Esophagus squamous epithelium (tissue), 5 donors: ENCODE results near the gene GPR161. TPM values are rescaled to one million over a fixed set of nuclear protein-coding genes. Genes with fewer than 3 reads are reported as not detected.

Source experiments
- DNase-seq: peaks from one replicate; lab custom pipeline; 2025; lab: John Stamatoyannopoulos, UW
- H3K27ac ChIP-seq, 4 donors: fragments of 200-600 bp; sonication (generic); one replicate each; pipeline ENCODE4 v1.5.1; 2016 to 2019; ENCODE audit warnings: mild to moderate bottlenecking in 1 of 4
- H3K27me3 ChIP-seq, 4 donors: fragments of 200-600 bp; sonication (generic); 1 replicate in 3 of 4; 2 replicates in 1 of 4; pipeline versions ENCODE4 v1.5.1 to v1.6.0; 2017 to 2021; ENCODE audit warnings: antibody characterized with exemption in 1 of 4
- H3K36me3 ChIP-seq, 3 donors: fragments of 200-600 bp; sonication (generic); one replicate each; pipeline ENCODE4 v1.5.1; 2016 to 2019
- H3K4me1 ChIP-seq, 3 donors: fragments of 200-600 bp; sonication (generic); one replicate each; pipeline ENCODE4 v1.5.1; 2017 to 2019
- H3K4me3 ChIP-seq, 4 donors: fragments of 200-600 bp; sonication (generic); 1 replicate in 3 of 4; 2 replicates in 1 of 4; pipeline ENCODE4 v1.5.1; 2016 to 2019; ENCODE audit warnings: mild to moderate bottlenecking in 2 of 4, moderate library complexity in 1 of 4
- H3K9me3 ChIP-seq, 3 donors: fragments of 200-600 bp; sonication (generic); one replicate each; pipeline ENCODE4 v1.5.1; 2016 to 2019
- CTCF ChIP-seq, 6 experiments: fragments of 450-650 bp in 4 of 6; fragments of 200-600 bp in 2 of 6; sonication (generic) in 2 of 6; IDR thresholded peaks; one replicate each; pipeline ENCODE4 v1.5.1; 2016 to 2019; ENCODE audit warnings: antibody characterized with exemption in 6 of 6, mild to moderate bottlenecking in 4 of 6, moderate library complexity in 4 of 6
- POLR2A ChIP-seq, 4 donors: fragments of 450-650 bp; IDR thresholded peaks; one replicate each; pipeline ENCODE4 v1.6.1; 2017; ENCODE audit warnings: antibody characterized with exemption in 4 of 4, mild to moderate bottlenecking in 4 of 4, moderate library complexity in 3 of 4
- WGBS, 2 donors: methylation state at CpG; one replicate each; pipeline ENCODE4 v1.1.5; 2018; 5-methylcytosine and 5-hydroxymethylcytosine counted together
- intact Hi-C: fragments of 100-400 bp; cut with DNase I; formaldehyde crosslinking; loops from one replicate; pipeline ENCODE4 v1.15.0; 2022
- total RNA-seq, 4 donors: library from RNA; depleted of rRNA; stranded (reverse); fragments of >200 nt; gene quantifications; one replicate each; pipeline ENCODE4 v1.1.0, GENCODE V29; 2016
- donor health status: DM: yes; HTN: yes; CAD: no.

The GPR161 gene
- total RNA-seq, 4 donors from 2014 or later, result 1.7 to 12.2 (median 3.9) TPM

GRCh38 chr1:168167806-168168205, 31.1 kb upstream of the GPR161 start:
- H3K27me3 ChIP-seq, result no peaks in the 10 kb centered on the region
- no peaks in the 10 kb centered on the region for H3K4me1 ChIP-seq
- no peak overlapping the region for H3K27ac ChIP-seq
- no peak overlapping the region for H3K4me3 ChIP-seq
- no peak for DNase-seq
- no peaks in the 10 kb centered on the region for H3K36me3 ChIP-seq
- TF ChIP-seq CTCF (IDR thresholded peaks at IDR 0.05) (no peak), POLR2A (IDR thresholded peaks at IDR 0.05) (no peak)
- WGBS, 2 donors, result 44 to 55% methylated on average over 2 of the region's 2 CpGs
- H3K9me3 ChIP-seq, result no peaks in the 10 kb centered on the region
- intact Hi-C loops, result no loop called here

GRCh38 chr1:168164771-168165170, 28.0 kb upstream of the GPR161 start:
- no peaks in the 10 kb centered on the region for H3K36me3 ChIP-seq
- H3K27ac ChIP-seq, result no peak overlapping the region
- H3K27me3 ChIP-seq, result no peaks in the 10 kb centered on the region
- WGBS, 2 donors, result 61 to 81% methylated on average over 3 of the region's 3 CpGs
- H3K4me3 ChIP-seq, result no peak overlapping the region
- no peak for DNase-seq
- H3K9me3 ChIP-seq, result peaks cover 0 to 6% (median 0%) of the 10 kb centered on the region in 3 donors
- no peak for TF ChIP-seq CTCF (IDR thresholded peaks at IDR 0.05)
- no peak for TF ChIP-seq POLR2A (IDR thresholded peaks at IDR 0.05)
- intact Hi-C loops, result no loop called here
- no peaks in the 10 kb centered on the region for H3K4me1 ChIP-seq

GRCh38 chr1:168163670-168164069, 26.9 kb upstream of the GPR161 start:
- Histone ChIP-seq H3K27ac (no peak overlapping the region), H3K27me3 (no peaks in the 10 kb centered on the region), H3K4me3 (no peak overlapping the region), H3K36me3 (no peaks in the 10 kb centered on the region), H3K4me1 (no peaks in the 10 kb centered on the region), H3K9me3 (peaks cover 0 to 6% (median 0%) of the 10 kb centered on the region in 3 donors)
- no peak for DNase-seq
- intact Hi-C loops, result no loop called here
- TF ChIP-seq CTCF (IDR thresholded peaks at IDR 0.05), result no peak
- no peak for TF ChIP-seq POLR2A (IDR thresholded peaks at IDR 0.05)
- WGBS, 2 donors, result 27 to 60% methylated on average over 3 of the region's 3 CpGs

GRCh38 chr1:168161459-168161858, 24.7 kb upstream of the GPR161 start:
- Histone ChIP-seq H3K27ac (no peak overlapping the region), H3K4me3 (no peak overlapping the region), H3K36me3 (no peaks in the 10 kb centered on the region), H3K9me3 (peaks cover 0 to 10% (median 6%) of the 10 kb centered on the region in 3 donors), H3K4me1 (no peaks in the 10 kb centered on the region), H3K27me3 (no peaks in the 10 kb centered on the region)
- TF ChIP-seq CTCF (IDR thresholded peaks at IDR 0.05), result no peak
- TF ChIP-seq POLR2A (IDR thresholded peaks at IDR 0.05), result no peak
- WGBS, 2 donors, result 71% methylated on average over 2 of the region's 2 CpGs; no CpG with 5 or more reads in 1 of the 2 donors
- DNase-seq, result no peak
- intact Hi-C loops, result no loop called here

GRCh38 chr1:168159979-168160378, 23.2 kb upstream of the GPR161 start:
- WGBS, 2 donors, result 94 to 100% methylated on average over 1 of the region's 1 CpG
- Histone ChIP-seq H3K9me3 (peaks cover 0 to 10% (median 6%) of the 10 kb centered on the region in 3 donors), H3K36me3 (no peaks in the 10 kb centered on the region), H3K4me1 (no peaks in the 10 kb centered on the region), H3K27ac (no peak overlapping the region), H3K4me3 (no peak overlapping the region), H3K27me3 (no peaks in the 10 kb centered on the region)
- intact Hi-C loops, result no loop called here
- no peak for DNase-seq
- TF ChIP-seq CTCF (IDR thresholded peaks at IDR 0.05) (no peak), POLR2A (IDR thresholded peaks at IDR 0.05) (no peak)
